Choroid plexus epithelial cell (primary cell): ENCODE data around the gene TTC34.

Experiments used
- DNase-seq: peaks from one replicate; pipeline ENCODE4 v3.0.0-alpha.2; 2010; ENCODE audit warnings: low read depth
- H3K4me3 ChIP-seq: 2 replicates; pipeline ENCODE4 v1.5.1; 2011; ENCODE audit warnings: low read depth, mild to moderate bottlenecking, control low read depth, low read length, moderate library complexity
- TF ChIP-seq, protein P1 (sequence below): conservative IDR thresholded peaks from 2 replicates; pipeline ENCODE4 v1.5.1; 2011; ENCODE audit warnings: low read depth, mild to moderate bottlenecking, control low read depth, inconsistent platforms, low read length, moderate library complexity

The TTC34 gene

DNA sequence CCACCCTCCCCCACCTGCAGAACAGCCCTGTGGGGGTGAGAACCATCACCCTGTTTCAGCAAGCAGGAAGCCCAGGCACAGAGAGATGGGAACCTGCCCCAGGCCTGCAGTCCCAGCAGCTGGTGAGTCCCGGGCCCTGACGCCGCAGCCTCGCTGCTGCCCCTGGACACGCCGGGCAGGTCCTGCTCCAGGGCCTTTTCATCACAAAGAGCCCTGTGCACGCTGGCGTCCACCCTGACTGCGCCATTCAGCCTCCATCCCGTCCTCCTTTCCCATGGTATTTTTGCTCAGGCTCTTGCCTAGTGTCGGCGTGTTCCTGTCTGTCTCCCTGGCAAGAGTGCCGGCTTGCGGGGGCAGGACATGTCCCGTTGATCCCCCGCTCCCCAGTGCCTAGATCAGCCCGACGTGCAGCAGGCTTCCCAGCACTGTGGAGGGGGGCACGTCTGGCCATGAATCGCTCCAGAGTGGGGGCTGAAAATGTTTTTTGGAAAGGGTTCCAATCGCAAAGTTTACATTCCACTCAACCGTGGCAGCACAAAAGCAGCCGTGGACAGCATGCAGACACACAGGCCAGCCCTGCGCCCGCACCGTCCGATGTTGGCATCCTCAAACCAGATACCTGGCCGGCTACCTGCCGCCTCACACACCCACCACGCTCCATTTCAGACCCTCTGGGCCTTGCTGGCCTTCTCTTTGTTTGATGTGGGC lies 6.3 kb upstream of the TTC34 start:
- DNase-seq: no peak
- TF ChIP-seq, protein P1, sequence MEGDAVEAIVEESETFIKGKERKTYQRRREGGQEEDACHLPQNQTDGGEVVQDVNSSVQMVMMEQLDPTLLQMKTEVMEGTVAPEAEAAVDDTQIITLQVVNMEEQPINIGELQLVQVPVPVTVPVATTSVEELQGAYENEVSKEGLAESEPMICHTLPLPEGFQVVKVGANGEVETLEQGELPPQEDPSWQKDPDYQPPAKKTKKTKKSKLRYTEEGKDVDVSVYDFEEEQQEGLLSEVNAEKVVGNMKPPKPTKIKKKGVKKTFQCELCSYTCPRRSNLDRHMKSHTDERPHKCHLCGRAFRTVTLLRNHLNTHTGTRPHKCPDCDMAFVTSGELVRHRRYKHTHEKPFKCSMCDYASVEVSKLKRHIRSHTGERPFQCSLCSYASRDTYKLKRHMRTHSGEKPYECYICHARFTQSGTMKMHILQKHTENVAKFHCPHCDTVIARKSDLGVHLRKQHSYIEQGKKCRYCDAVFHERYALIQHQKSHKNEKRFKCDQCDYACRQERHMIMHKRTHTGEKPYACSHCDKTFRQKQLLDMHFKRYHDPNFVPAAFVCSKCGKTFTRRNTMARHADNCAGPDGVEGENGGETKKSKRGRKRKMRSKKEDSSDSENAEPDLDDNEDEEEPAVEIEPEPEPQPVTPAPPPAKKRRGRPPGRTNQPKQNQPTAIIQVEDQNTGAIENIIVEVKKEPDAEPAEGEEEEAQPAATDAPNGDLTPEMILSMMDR: no peak
- no peak overlapping the region for H3K4me3 ChIP-seq

DNA sequence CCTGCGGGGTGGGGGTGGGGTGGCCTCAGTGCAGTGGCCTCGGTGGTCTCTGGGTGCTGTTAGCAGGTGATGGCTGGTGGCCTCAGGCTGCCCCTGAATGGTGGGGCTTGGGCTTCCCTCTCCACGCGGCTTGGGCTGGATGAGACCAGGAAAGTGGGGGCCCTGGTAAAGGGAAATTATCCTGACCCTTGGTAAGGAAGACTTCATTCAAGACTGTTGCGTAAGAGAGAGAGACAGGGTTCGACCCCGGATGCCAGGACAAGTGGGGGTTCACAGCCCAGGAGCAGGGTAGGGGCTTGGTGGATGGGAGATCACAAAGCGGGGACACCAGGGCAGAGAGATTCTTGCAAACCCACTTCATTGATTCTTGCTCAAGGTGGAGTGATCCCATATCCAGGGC lies 5.5 kb upstream of the TTC34 start:
- no peak overlapping the region for H3K4me3 ChIP-seq
- DNase-seq: no peak
- TF ChIP-seq, protein P1: no peak

DNA sequence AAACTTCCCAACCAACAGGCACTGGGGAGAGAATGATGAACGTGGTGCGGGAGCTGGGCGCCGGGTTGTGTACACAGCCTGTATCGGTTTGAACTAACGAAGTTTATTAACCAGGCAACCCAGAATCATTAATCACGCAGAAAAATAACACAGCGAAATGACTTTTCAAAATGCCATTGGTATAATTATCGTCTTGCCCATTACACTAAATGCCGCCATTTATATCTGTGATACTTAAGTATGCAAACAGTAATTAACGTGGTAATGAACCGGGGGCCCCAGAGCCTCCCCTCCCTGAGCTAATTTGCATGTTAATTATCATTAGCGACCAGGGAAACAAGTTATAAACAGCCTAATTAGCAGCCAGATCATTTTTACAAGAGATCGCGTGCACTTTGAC lies 5.1 kb upstream of the TTC34 start:
- no peak overlapping the region for H3K4me3 ChIP-seq
- TF ChIP-seq, protein P1: no peak
- DNase-seq: no peak

DNA sequence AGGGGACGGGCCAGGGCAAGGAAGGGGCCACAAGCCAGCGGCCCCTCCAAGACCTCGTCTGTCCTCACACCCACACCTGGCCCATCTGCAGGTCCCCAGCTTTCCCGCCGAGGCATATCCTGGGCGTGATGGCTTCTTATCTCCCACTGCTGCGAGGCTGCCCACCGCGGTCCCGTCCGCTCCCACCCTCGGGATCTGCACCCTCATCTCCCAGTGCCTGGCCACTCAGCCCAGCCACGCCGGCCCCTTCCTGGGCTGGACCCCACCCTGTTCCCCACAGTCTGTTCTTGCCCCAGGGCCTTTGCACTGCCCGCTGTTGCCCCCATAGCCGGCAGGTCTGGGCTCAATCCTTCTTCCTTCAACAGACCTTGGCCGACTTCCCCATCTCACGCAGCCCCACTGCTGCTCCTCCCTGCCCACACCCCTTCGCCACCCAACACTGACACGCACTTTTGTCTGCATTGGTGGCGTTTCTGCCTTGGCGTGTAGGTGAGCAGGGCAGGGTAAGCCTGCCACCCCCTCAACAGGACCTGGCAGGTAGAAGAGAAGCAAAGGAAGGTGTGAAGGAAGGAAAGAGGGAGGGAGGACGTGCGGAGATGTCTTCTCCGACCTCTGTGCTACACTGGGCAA lies 4.4 kb upstream of the TTC34 start:
- no peak overlapping the region for H3K4me3 ChIP-seq
- TF ChIP-seq, protein P1: no peak
- DNase-seq: no peak

DNA sequence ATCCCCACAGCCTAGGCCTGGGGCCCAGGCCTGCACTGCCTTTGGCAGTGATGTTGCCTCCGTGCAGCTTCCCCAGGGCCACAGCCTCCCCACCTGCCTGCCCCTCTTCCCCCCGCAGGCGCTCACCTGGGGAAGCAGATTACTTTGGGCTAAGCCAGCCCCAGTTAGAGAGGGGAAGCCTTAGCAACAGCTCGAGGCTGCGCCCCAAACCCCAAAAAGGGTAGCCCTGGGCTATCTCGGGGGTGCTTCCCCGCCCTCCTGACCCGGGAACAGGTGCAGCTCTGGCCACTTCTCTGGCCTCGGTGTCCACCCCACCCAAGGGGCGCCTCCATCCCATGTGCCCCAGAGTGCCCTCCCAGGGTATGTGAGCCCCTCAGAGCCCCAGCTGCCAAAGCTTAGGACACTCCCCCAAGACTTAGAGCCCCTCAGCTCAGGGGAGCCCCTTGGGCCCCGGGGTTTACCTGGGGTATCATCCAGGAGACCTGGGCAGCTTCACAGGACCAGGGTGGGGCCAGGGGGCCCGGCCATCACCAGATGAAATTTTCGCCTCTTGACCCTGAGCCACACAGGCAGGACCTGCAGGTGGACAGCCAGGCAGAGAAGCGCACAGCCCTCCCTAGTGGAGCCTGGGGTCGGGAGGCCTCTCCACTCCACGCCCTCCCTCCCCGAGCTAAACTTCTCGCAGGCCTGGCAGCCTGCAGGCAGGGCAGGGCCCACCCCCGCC lies 3.3 kb upstream of the TTC34 start:
- DNase-seq: no peak
- no peak overlapping the region for H3K4me3 ChIP-seq
- TF ChIP-seq, protein P1: no peak

DNA sequence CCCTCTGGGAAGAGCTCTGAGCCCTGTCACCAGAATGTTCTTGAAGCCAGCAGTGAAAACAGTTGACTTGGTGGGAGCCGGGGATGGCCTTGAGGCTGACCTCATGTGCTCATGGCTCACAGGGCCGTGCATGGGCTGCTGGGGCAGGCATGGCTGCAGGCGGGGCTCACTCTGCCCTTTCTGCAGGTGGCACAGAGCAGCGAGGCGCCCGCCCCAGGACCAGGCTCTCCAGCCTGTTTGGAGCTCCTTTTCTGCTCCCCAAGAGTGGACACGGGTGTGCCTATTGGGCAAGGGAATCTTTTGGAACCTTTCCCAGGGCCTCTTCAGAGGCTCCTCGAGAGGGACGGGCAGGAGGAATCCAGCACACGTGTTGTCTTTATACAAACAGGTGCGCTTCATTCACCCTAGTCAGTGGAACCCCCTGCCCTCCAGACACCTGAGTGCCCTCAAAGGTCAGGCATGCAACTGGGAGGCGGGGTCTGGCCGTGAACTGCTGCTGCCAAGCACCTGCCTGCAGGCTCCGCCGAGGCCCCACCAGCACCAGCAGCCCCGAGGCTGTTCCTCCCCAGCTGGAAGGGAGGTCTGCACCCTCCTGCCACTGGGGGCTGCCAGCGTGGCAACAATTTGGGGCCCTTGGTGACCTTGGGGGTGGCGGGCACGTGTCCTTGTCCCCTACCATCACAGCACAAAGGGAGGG lies 2.6 kb upstream of the TTC34 start:
- DNase-seq: no peak
- TF ChIP-seq, protein P1: no peak
- no peak overlapping the region for H3K4me3 ChIP-seq
